Bronchial epithelial cell (primary cell): ENCODE measurements around the gene CHD5. TPM values are rescaled to one million over a fixed set of nuclear protein-coding genes. Genes with fewer than 3 reads are reported as not detected.
"Not testable (repeated sequence)": the region's sequence is repeated elsewhere in the genome, so short reads cannot be mapped to it uniquely, and the experiment has no call there.

Experiments used
- DNase-seq: peaks from one replicate; pipeline ENCODE4 v3.0.0-alpha.2; 2010; ENCODE audit warnings: low read depth
- FAIRE-seq: peaks from 2 replicates; lab custom pipeline; 2011; peaks lifted over from hg19 to GRCh38; lab: Jason Lieb, UNC
- H3K27me3 ChIP-seq: 2 replicates; pipeline ENCODE4 v1.5.1; 2011; ENCODE audit warnings: low read length; ENCODE audit not compliant: control insufficient read depth, insufficient read depth
- H3K36me3 ChIP-seq: 2 replicates; pipeline ENCODE4 v1.5.1; 2011; ENCODE audit warnings: low read length; ENCODE audit not compliant: control insufficient read depth, insufficient read depth
- H3K4me3 ChIP-seq: 2 replicates; pipeline ENCODE4 v1.5.1; 2011; ENCODE audit warnings: mild to moderate bottlenecking, low read depth, low read length, control low read depth
- CTCF ChIP-seq: IDR thresholded peaks from 2 replicates; pipeline ENCODE4 v1.5.1; 2011; ENCODE audit warnings: mild to moderate bottlenecking, moderate library complexity, low read length, control low read depth, inconsistent platforms; ENCODE audit not compliant: insufficient read depth, severe bottlenecking
- total RNA-seq: library from RNA; depleted of rRNA; stranded (reverse); fragments of >200 nt; gene quantifications from 2 replicates; pipeline ENCODE4 v1.2.1, GENCODE V29; 2014

Gene CHD5
- total RNA-seq, 1 donor from 2014 or later, result 0.26 TPM

- Histone ChIP-seq H3K36me3 (no peaks in the 10 kb centered on the region), H3K27me3 (no peaks in the 10 kb centered on the region), H3K4me3 (no peak overlapping the region)
- no peak for TF ChIP-seq CTCF
- FAIRE-seq (no peak), DNase-seq (no peak)
These were observed 102.2 kb downstream of the CHD5 start for GRCh38 chr1:6077919-6078318.

- Histone ChIP-seq H3K27me3 (no peaks in the 10 kb centered on the region), H3K36me3 (no peaks in the 10 kb centered on the region), H3K4me3 (no peak overlapping the region)
- DNase-seq, result no peak
- TF ChIP-seq CTCF, result no peak
- FAIRE-seq, result no peak
These were observed 102.6 kb downstream of the CHD5 start for GRCh38 chr1:6077506-6077905.

GRCh38 chr1:6077061-6077460 lies 103.1 kb downstream of the CHD5 start:
- H3K4me3 ChIP-seq, H3K36me3 ChIP-seq, DNase-seq, FAIRE-seq, H3K27me3 ChIP-seq: not testable (repeated sequence)

- H3K27me3 ChIP-seq, result no peaks in the 10 kb centered on the region
- FAIRE-seq (no peak), DNase-seq (no peak)
- H3K4me3 ChIP-seq, result no peak overlapping the region
- H3K36me3 ChIP-seq, result no peaks in the 10 kb centered on the region
- no peak for TF ChIP-seq CTCF
These were observed 104.4 kb downstream of the CHD5 start for GRCh38 chr1:6075748-6076147.

- no peak for DNase-seq
- no peak for TF ChIP-seq CTCF
These were observed 105.8 kb downstream of the CHD5 start for GRCh38 chr1:6074192-6074901.

GRCh38 chr1:6073480-6074053 lies 106.6 kb downstream of the CHD5 start:
- Histone ChIP-seq H3K36me3 (no peaks in the 10 kb centered on the region), H3K4me3 (no peak overlapping the region), H3K27me3 (no peaks in the 10 kb centered on the region)
- DNase-seq, result no peak
- FAIRE-seq, result peak; percentile 66
- TF ChIP-seq CTCF, result no peak

More at GRCh38 chr1:6074192-6074901, 105.8 kb downstream of the CHD5 start:
- H3K27me3 ChIP-seq, result no peaks in the 10 kb centered on the region
- H3K36me3 ChIP-seq, result no peaks in the 10 kb centered on the region
- no peak overlapping the region for H3K4me3 ChIP-seq
- FAIRE-seq, result no peak
